Trophoblast cell (in vitro differentiated cells and primary cell): ENCODE measurements around the gene TAX1BP3.

Source experiments
- DNase-seq, 2 donors: peaks; one replicate each; pipeline ENCODE4 v3.0.0-alpha.2; 2016
- H2AFZ ChIP-seq: 2 replicates; pipeline ENCODE4 v1.6.1; 2013; ENCODE audit warnings: low read length, moderate library complexity, mild to moderate bottlenecking; ENCODE audit not compliant: insufficient read depth, poor library complexity
- H2AK5ac ChIP-seq: 2 replicates; pipeline ENCODE4 v1.6.1; 2013; ENCODE audit warnings: mild to moderate bottlenecking, low read length
- H2BK120ac ChIP-seq: 2 replicates; pipeline ENCODE4 v1.6.1; 2013; ENCODE audit warnings: low read length, mild to moderate bottlenecking, moderate library complexity; ENCODE audit not compliant: insufficient read depth, poor library complexity
- H2BK12ac ChIP-seq: 2 replicates; pipeline ENCODE4 v1.6.1; 2013; ENCODE audit warnings: mild to moderate bottlenecking, low read length, moderate library complexity
- H2BK5ac ChIP-seq: 2 replicates; pipeline ENCODE4 v1.6.1; 2013; ENCODE audit warnings: low read length, low read depth, moderate library complexity, mild to moderate bottlenecking; ENCODE audit not compliant: poor library complexity
- H3K14ac ChIP-seq: 2 replicates; pipeline ENCODE4 v1.6.1; 2013; ENCODE audit warnings: mild to moderate bottlenecking, low read length
- H3K18ac ChIP-seq: 2 replicates; pipeline ENCODE4 v1.6.1; 2013; ENCODE audit warnings: mild to moderate bottlenecking, low read length
- H3K23ac ChIP-seq: 2 replicates; pipeline ENCODE4 v1.6.1; 2013; ENCODE audit warnings: low read length
- H3K27ac ChIP-seq: 2 replicates; pipeline ENCODE4 v1.5.1; 2013; ENCODE audit warnings: low read depth, mild to moderate bottlenecking, inconsistent platforms, low read length, moderate library complexity
- H3K27me3 ChIP-seq: 2 replicates; pipeline ENCODE4 v1.6.1; 2013; ENCODE audit warnings: inconsistent platforms, mild to moderate bottlenecking, low read length, moderate library complexity; ENCODE audit not compliant: insufficient read depth
- H3K36me3 ChIP-seq, 2 experiments: 1 replicate in 1 of 2; 2 replicates in 1 of 2; pipeline ENCODE4 v1.6.1; 2013; ENCODE audit warnings: low read length in 2 of 2, mild to moderate bottlenecking in 2 of 2, moderate library complexity in 1 of 2; ENCODE audit not compliant: insufficient read depth in 2 of 2, control insufficient read depth in 1 of 2
- H3K4ac ChIP-seq: 2 replicates; pipeline ENCODE4 v1.6.1; 2013; ENCODE audit warnings: low read depth, mild to moderate bottlenecking, low read length, moderate library complexity
- H3K4me1 ChIP-seq, 2 experiments: 1 replicate in 1 of 2; 2 replicates in 1 of 2; pipeline ENCODE4 v1.6.1; 2013; ENCODE audit warnings: low read length in 2 of 2, mild to moderate bottlenecking in 2 of 2, moderate library complexity in 1 of 2; ENCODE audit not compliant: insufficient read depth in 2 of 2, control insufficient read depth in 1 of 2
- H3K4me2 ChIP-seq: 2 replicates; pipeline ENCODE4 v1.6.1; 2013; ENCODE audit warnings: inconsistent platforms, mild to moderate bottlenecking, low read length, moderate library complexity
- H3K4me3 ChIP-seq: 2 replicates; pipeline ENCODE4 v1.5.1; 2013; ENCODE audit warnings: mild to moderate bottlenecking, low read depth, low read length, inconsistent platforms
- H3K79me1 ChIP-seq: one replicate; pipeline ENCODE4 v1.6.1; 2013; ENCODE audit warnings: low read length
- H3K79me2 ChIP-seq: 2 replicates; pipeline ENCODE4 v1.6.1; 2013; ENCODE audit warnings: low read length, mild to moderate bottlenecking; ENCODE audit not compliant: control insufficient read depth, insufficient read depth, poor library complexity
- H3K9ac ChIP-seq: 2 replicates; pipeline ENCODE4 v1.6.1; 2013; ENCODE audit warnings: mild to moderate bottlenecking, low read length
- H3K9me3 ChIP-seq: 2 replicates; pipeline ENCODE4 v1.6.1; 2013; ENCODE audit warnings: low read depth, mild to moderate bottlenecking, control low read depth, inconsistent platforms, low read length; ENCODE audit not compliant: insufficient read depth
- H4K12ac ChIP-seq: 2 replicates; pipeline ENCODE4 v1.6.1; 2013; ENCODE audit warnings: low read depth, mild to moderate bottlenecking, low read length, moderate library complexity
- H4K8ac ChIP-seq: 2 replicates; pipeline ENCODE4 v1.6.1; 2013; ENCODE audit warnings: low read depth, mild to moderate bottlenecking, low read length, moderate library complexity
- H4K91ac ChIP-seq: one replicate; pipeline ENCODE4 v1.6.1; 2013; ENCODE audit warnings: low read depth, mild to moderate bottlenecking, low read length, moderate library complexity
- WGBS: extraction: QIAGEN DNeasy Blood & Tissue Kit; methylation state at CpG from one replicate; pipeline ENCODE4 v1.1.7; 2013; ENCODE audit warnings: missing lambda C conversion rate; ENCODE audit not compliant: insufficient read length, insufficient coverage; ENCODE audit errors: extremely low coverage; 5-methylcytosine and 5-hydroxymethylcytosine counted together

The TAX1BP3 gene

DNA sequence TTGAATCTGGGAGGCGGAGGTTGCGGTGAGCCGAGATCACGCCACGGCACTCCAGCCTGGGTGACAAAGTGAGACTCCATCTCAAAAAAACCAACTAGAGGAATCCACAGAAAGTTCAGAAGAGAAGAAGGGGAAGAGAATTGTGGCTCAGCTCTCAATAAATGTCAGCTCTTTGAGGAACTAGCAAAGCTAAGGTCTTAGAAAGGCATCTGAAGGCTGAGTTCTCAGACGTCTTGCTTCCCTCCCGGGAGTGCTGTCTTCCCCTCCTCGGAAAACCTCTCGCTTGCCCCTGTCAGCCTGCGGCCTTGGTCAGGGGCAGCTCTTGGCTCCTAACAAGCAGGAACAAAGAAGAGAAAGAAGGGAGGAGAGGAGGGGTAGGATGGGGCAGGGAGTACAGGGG lies 37.6 kb downstream of the TAX1BP3 start:
- Histone ChIP-seq H4K12ac (no peak overlapping the region), H2BK12ac (no peak overlapping the region), H3K18ac (no peak overlapping the region), H4K91ac (no peak overlapping the region), H3K4me3 (no peak overlapping the region), H3K79me1 (no peaks in the 10 kb centered on the region), H3K4me2 (no peak overlapping the region), H3K23ac (no peak overlapping the region), H3K4ac (no peak overlapping the region), H3K27ac (no peak overlapping the region), H4K8ac (no peak overlapping the region), H3K4me1 (peaks cover 8% of the 10 kb centered on the region in 2 experiments), H2BK5ac (no peak overlapping the region), H3K27me3 (no peaks in the 10 kb centered on the region), H3K14ac (no peak overlapping the region), H3K79me2 (peaks cover 4% of the 10 kb centered on the region), H3K9me3 (no peaks in the 10 kb centered on the region), H3K9ac (no peak overlapping the region), H2BK120ac (no peak overlapping the region), H3K36me3 (peaks cover 12% of the 10 kb centered on the region in 2 experiments), H2AK5ac (no peak overlapping the region), H2AFZ (no peak overlapping the region)
- no peak for DNase-seq
- no CpG with 5 or more reads among the region's 10 CpGs for WGBS

- no peak overlapping the region for H2AK5ac ChIP-seq
- H3K18ac ChIP-seq = no peak overlapping the region
- H3K36me3 ChIP-seq = peaks cover 29 to 31% of the 10 kb centered on the region in 2 experiments
- no peak overlapping the region for H2BK120ac ChIP-seq
- no peak overlapping the region for H3K4ac ChIP-seq
- H3K4me1 ChIP-seq = peaks cover 6 to 8% of the 10 kb centered on the region in 2 experiments
- H2BK12ac ChIP-seq = no peak overlapping the region
- H4K12ac ChIP-seq = no peak overlapping the region
- no peak overlapping the region for H3K4me3 ChIP-seq
- H2BK5ac ChIP-seq = no peak overlapping the region
- no peaks in the 10 kb centered on the region for H3K79me1 ChIP-seq
- H3K9ac ChIP-seq = no peak overlapping the region
- H3K23ac ChIP-seq = no peak overlapping the region
- no peak overlapping the region for H3K14ac ChIP-seq
- no peak overlapping the region for H4K8ac ChIP-seq
- H3K27ac ChIP-seq = peak overlapping the region; percentile 49
- H2AFZ ChIP-seq = no peak overlapping the region
- no peaks in the 10 kb centered on the region for H3K9me3 ChIP-seq
- no CpG with 5 or more reads among the region's 11 CpGs for WGBS
- no peaks in the 10 kb centered on the region for H3K27me3 ChIP-seq
- no peak overlapping the region for H3K4me2 ChIP-seq
- no peak for DNase-seq
- no peak overlapping the region for H4K91ac ChIP-seq
- peaks cover 1% of the 10 kb centered on the region for H3K79me2 ChIP-seq
Measured at GRCh38 chr17:3627769-3628167, 40.6 kb downstream of the TAX1BP3 start.

DNA sequence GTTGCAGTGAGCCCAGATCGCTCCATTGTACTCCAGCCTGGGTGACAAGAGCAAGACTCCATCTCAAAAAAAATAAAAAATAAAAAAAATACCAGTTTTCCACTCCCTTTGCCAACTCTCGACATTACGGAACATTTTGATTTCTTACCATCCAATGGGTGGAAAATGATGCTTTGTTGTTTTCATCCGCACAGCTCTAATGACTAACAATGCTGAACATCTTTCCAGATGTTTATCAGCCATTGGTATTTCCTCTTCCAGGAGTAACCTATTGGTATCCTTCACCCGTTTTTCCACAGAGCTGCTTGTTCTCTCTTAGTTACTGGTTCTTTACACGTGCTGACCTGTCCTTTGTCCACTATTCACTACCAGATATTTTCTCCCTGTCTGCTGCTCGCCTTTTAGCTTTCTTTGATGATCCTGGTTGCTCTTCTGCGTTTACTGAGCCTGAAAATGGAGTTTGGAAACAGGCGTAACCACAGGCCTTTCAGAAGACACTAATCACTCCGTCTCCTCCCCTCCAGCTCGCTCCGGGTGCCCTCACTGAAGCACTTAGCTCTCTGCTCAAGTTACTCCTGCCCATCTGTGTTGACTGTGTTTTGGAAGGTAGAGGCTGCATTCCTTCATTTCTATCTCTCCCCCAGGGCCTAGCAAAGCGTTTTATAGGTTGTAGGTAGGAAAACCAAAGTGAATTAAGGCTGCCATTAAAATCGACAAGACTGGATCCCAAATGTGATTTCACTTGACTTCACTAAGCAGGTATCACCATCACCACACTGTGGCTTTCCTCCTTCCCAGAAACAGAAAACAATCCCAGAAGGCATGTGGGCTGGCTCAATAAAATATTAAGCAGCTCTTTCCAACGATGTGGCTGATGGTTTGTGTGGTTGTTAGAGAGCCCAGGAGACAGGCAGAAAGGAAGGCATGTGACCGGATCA lies 41.3 kb downstream of the TAX1BP3 start:
- no peaks in the 10 kb centered on the region for H3K79me1 ChIP-seq
- no peak overlapping the region for H4K91ac ChIP-seq
- H2AK5ac ChIP-seq = no peak overlapping the region
- DNase-seq = peak; percentile 80 to 84
- H2BK120ac ChIP-seq = no peak overlapping the region
- no peak overlapping the region for H3K14ac ChIP-seq
- H3K9ac ChIP-seq = no peak overlapping the region
- no peak overlapping the region for H3K4ac ChIP-seq
- H3K9me3 ChIP-seq = no peaks in the 10 kb centered on the region
- no peak overlapping the region for H2BK12ac ChIP-seq
- H3K4me3 ChIP-seq = no peak overlapping the region
- H3K23ac ChIP-seq = no peak overlapping the region
- no peaks in the 10 kb centered on the region for H3K79me2 ChIP-seq
- no peak overlapping the region for H4K8ac ChIP-seq
- WGBS = no CpG with 5 or more reads among the region's 16 CpGs
- H3K27ac ChIP-seq = peak overlapping the region; percentile 49
- peaks cover 6 to 8% of the 10 kb centered on the region in 2 experiments for H3K4me1 ChIP-seq
- H3K27me3 ChIP-seq = no peaks in the 10 kb centered on the region
- peaks cover 27 to 33% of the 10 kb centered on the region in 2 experiments for H3K36me3 ChIP-seq
- no peak overlapping the region for H2BK5ac ChIP-seq
- H4K12ac ChIP-seq = no peak overlapping the region
- no peak overlapping the region for H3K4me2 ChIP-seq
- no peak overlapping the region for H2AFZ ChIP-seq
- no peak overlapping the region for H3K18ac ChIP-seq

DNA sequence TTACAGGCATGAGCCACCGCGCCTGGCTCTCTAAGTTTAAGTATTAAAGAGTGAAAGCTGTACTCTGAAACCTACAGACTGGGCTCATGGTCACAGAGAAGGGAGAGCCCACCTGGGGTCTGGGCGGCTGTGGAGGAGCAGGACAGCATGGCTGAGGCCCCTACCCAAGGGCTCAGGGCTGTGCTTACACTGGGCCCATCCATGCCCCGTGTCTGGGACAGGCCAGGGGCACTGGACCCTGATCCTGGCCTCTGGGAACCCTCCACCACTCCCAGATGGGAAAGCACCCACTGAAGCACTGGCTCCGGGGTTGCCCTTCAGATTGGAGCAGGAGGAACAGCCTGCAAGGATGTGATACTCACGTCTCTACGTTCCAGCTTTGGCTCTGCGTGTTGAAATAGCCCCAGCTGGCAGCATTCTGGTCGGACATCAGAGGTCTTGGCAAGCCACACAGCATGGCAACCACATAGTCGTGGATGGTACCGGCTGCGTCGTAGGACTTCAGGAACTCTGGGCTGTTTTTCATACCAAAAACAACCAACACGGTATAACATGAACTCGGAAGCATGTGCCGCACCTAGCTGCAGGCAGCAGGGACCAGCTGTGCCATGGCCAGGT lies 45.3 kb downstream of the TAX1BP3 start:
- no peak overlapping the region for H3K23ac ChIP-seq
- no peak overlapping the region for H2BK120ac ChIP-seq
- no peak overlapping the region for H4K12ac ChIP-seq
- H3K4me1 ChIP-seq = peaks cover 6 to 8% of the 10 kb centered on the region in 2 experiments
- H3K27me3 ChIP-seq = no peaks in the 10 kb centered on the region
- no peak overlapping the region for H3K18ac ChIP-seq
- H3K9me3 ChIP-seq = no peaks in the 10 kb centered on the region
- no peak overlapping the region for H3K4me2 ChIP-seq
- no peak overlapping the region for H3K4me3 ChIP-seq
- H4K8ac ChIP-seq = no peak overlapping the region
- no peak overlapping the region for H3K4ac ChIP-seq
- no peak overlapping the region for H3K14ac ChIP-seq
- no peak overlapping the region for H2AFZ ChIP-seq
- H3K36me3 ChIP-seq = peaks cover 27 to 34% of the 10 kb centered on the region in 2 experiments
- no peak overlapping the region for H2BK12ac ChIP-seq
- WGBS = no CpG with 5 or more reads among the region's 16 CpGs
- H2BK5ac ChIP-seq = no peak overlapping the region
- no peak overlapping the region for H4K91ac ChIP-seq
- H3K79me2 ChIP-seq = no peaks in the 10 kb centered on the region
- no peak overlapping the region for H3K27ac ChIP-seq
- no peak for DNase-seq
- H2AK5ac ChIP-seq = no peak overlapping the region
- H3K9ac ChIP-seq = no peak overlapping the region
- no peaks in the 10 kb centered on the region for H3K79me1 ChIP-seq
